Measurements from ENCODE around the gene ZNF30.
"Not testable (repeated sequence)": the region's sequence is repeated elsewhere in the genome, so short reads cannot be mapped to it uniquely, and the experiment has no call there.

DNA sequence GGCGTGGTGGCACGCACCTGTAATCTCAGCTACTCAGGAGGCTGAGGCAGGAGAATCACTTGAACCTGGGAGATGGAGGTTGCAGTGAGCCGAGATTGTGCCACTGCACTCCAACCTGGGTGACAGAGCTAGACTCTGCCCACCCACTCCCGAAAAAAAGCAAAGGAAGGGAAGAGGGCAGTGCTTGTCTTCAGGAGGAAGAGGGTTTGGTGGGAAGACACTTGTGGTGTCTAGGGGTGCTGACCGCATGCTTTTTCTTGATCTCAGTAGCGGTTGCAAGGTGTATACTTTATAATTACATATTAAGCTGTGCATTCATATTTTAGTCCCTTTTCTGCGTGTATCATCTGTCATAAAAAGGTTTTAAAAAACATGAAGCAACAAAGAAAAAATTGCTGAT lies 65.9 kb downstream of the ZNF30 start:
- not testable (repeated sequence) for TF ChIP-seq POLR2A, POLR2AphosphoS5 (IDR thresholded peaks at IDR 0.05)
- TF ChIP-seq, protein P1, sequence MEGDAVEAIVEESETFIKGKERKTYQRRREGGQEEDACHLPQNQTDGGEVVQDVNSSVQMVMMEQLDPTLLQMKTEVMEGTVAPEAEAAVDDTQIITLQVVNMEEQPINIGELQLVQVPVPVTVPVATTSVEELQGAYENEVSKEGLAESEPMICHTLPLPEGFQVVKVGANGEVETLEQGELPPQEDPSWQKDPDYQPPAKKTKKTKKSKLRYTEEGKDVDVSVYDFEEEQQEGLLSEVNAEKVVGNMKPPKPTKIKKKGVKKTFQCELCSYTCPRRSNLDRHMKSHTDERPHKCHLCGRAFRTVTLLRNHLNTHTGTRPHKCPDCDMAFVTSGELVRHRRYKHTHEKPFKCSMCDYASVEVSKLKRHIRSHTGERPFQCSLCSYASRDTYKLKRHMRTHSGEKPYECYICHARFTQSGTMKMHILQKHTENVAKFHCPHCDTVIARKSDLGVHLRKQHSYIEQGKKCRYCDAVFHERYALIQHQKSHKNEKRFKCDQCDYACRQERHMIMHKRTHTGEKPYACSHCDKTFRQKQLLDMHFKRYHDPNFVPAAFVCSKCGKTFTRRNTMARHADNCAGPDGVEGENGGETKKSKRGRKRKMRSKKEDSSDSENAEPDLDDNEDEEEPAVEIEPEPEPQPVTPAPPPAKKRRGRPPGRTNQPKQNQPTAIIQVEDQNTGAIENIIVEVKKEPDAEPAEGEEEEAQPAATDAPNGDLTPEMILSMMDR (IDR thresholded peaks at IDR 0.05), result not testable (repeated sequence)

Data from transverse colon (tissue), 4 donors.